ENCODE measurements around the gene HLA-A. TPM values are rescaled to one million over a fixed set of nuclear protein-coding genes. Genes with fewer than 3 reads are reported as not detected.
A peak's percentile ranks its signal among the peaks of the same experiment; 100 is the strongest.

Gene HLA-A
- total RNA-seq, 1 donor from 2014 or later, result 691 TPM

GRCh38 chr6:29980511-29980910 lies 38.2 kb downstream of the HLA-A start:
- intact Hi-C loops (cut with DNase I), result no loop called here
- H3K4me3 ChIP-seq, result no peak overlapping the region

DNA sequence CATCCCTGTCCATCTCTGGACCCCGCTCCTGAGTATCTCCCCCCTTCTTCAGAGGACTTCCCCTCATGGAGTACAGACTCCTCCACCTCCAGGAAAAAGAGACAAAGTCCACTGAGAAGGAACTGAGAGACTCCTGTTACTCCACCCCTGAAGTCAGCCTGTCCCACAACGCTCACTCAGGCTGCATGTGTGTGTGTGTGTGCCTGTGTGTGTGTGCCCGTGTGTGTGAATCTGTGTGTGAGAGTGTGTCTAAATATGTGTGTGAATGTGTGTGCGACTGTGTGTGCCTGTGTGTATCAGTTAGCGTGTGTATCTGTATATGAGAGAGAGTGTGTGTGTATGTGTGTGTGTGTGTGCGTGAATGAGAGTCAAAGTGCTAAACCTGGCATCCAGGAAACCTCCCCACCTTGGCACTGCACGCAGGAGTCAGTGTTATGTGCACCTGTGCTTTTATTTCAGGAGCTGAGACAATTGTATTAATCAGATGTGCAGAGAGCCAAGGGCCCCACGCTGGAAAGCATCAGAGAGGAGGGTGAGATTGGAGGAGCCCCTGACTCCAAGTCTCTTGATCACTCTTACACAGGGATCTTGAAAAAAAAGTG lies 39.0 kb downstream of the HLA-A start:
- Histone ChIP-seq H3K4me3 (no peak overlapping the region), H3K36me3 (no peaks in the 10 kb centered on the region), H3K4me1 (peaks cover 2% of the 10 kb centered on the region), H3K27ac (no peak overlapping the region), H3K9me3 (no peaks in the 10 kb centered on the region), H3K27me3 (no peaks in the 10 kb centered on the region)
- intact Hi-C loops (cut with DNase I), result no loop called here
- DNase-seq (ENCODE audit: extremely low spot score in 2 of 2), result no peak
- no peak for TF ChIP-seq POLR2A (IDR thresholded peaks at IDR 0.05)
- TF ChIP-seq POLR2AphosphoS5 (IDR thresholded peaks at IDR 0.05; ENCODE audit: insufficient read depth in 1 of 2, low read depth in 1 of 2), result no peak

More at GRCh38 chr6:29980511-29980910, 38.2 kb downstream of the HLA-A start:
- Histone ChIP-seq H3K4me1 (peaks cover 10% of the 10 kb centered on the region), H3K27ac (no peak overlapping the region), H3K36me3 (no peaks in the 10 kb centered on the region), H3K9me3 (no peaks in the 10 kb centered on the region), H3K27me3 (no peaks in the 10 kb centered on the region)
- no peak for DNase-seq (ENCODE audit: extremely low spot score in 2 of 2)
- no peak for TF ChIP-seq CTCF (IDR thresholded peaks at IDR 0.05)
- TF ChIP-seq POLR2AphosphoS5 (IDR thresholded peaks at IDR 0.05; ENCODE audit: insufficient read depth in 1 of 2, low read depth in 1 of 2), result no peak
- no peak for TF ChIP-seq POLR2A (IDR thresholded peaks at IDR 0.05)

- no peaks in the 10 kb centered on the region for H3K36me3 ChIP-seq
- no peak overlapping the region for H3K4me3 ChIP-seq
- no peak for DNase-seq (ENCODE audit: extremely low spot score in 2 of 2)
- H3K4me1 ChIP-seq, result no peaks in the 10 kb centered on the region
- H3K27me3 ChIP-seq, result no peaks in the 10 kb centered on the region
- no peaks in the 10 kb centered on the region for H3K9me3 ChIP-seq
- TF ChIP-seq POLR2AphosphoS5 (IDR thresholded peaks at IDR 0.05; ENCODE audit: insufficient read depth in 1 of 2, low read depth in 1 of 2), result no peak
- TF ChIP-seq CTCF (IDR thresholded peaks at IDR 0.05), result no peak
- TF ChIP-seq POLR2A (IDR thresholded peaks at IDR 0.05), result no peak
- intact Hi-C loops (cut with DNase I), result no loop called here
- H3K27ac ChIP-seq, result no peak overlapping the region
Measured at GRCh38 chr6:29982097-29982496, 39.8 kb downstream of the HLA-A start.

- Histone ChIP-seq H3K4me1 (no peaks in the 10 kb centered on the region), H3K27me3 (no peaks in the 10 kb centered on the region), H3K4me3 (no peak overlapping the region), H3K27ac (no peak overlapping the region), H3K9me3 (no peaks in the 10 kb centered on the region), H3K36me3 (no peaks in the 10 kb centered on the region)
- intact Hi-C loops (cut with DNase I), result no loop called here
- TF ChIP-seq POLR2A (IDR thresholded peaks at IDR 0.05), result no peak
- TF ChIP-seq POLR2AphosphoS5 (IDR thresholded peaks at IDR 0.05; ENCODE audit: insufficient read depth in 1 of 2, low read depth in 1 of 2), result no peak
- no peak for TF ChIP-seq CTCF (IDR thresholded peaks at IDR 0.05)
- peak in 1 of 2 donors; percentile 28 for DNase-seq (ENCODE audit: extremely low spot score in 2 of 2)
Measured at GRCh38 chr6:29984232-29984631, 41.9 kb downstream of the HLA-A start.

- TF ChIP-seq POLR2A (IDR thresholded peaks at IDR 0.05), result no peak
- TF ChIP-seq CTCF (IDR thresholded peaks at IDR 0.05), result no peak
- no peak for TF ChIP-seq POLR2AphosphoS5 (IDR thresholded peaks at IDR 0.05; ENCODE audit: insufficient read depth in 1 of 2, low read depth in 1 of 2)
- intact Hi-C loops (cut with DNase I), result no loop called here
Measured at GRCh38 chr6:29984992-29985391, 42.7 kb downstream of the HLA-A start.

More at GRCh38 chr6:29984992-29985391, 42.7 kb downstream of the HLA-A start:
- Histone ChIP-seq H3K4me3 (no peak overlapping the region), H3K9me3 (no peaks in the 10 kb centered on the region), H3K36me3 (no peaks in the 10 kb centered on the region), H3K4me1 (no peaks in the 10 kb centered on the region), H3K27me3 (no peaks in the 10 kb centered on the region), H3K27ac (no peak overlapping the region)
- DNase-seq (ENCODE audit: extremely low spot score in 2 of 2), result peak; percentile 11 to 37
